Measurements from ENCODE around the gene UBA6.
"Not testable (repeated sequence)": the region's sequence is repeated elsewhere in the genome, so short reads cannot be mapped to it uniquely, and the experiment has no call there.

The UBA6 gene

GRCh38 chr4:67700738-67701516, at the start of gene UBA6:
TSS of gene UBA6 (minus strand) at chr4:67701155. CDS start at chr4:67701119, 36 bp downstream.
- Mint-ChIP-seq H3K27me3 (no peaks in the 10 kb centered on the region), H3K9me3 (peaks cover 3 to 5% of the 10 kb centered on the region in 2 donors), H3K27ac (peak within 1 kb of the TSS; percentile 97 to 98), H3K4me1 (peaks cover 53% of the 10 kb centered on the region), H3K4me3 (peak within 1 kb of the TSS; percentile 88 to 98)
- DNase-seq (peak; percentile 90 to 95), ATAC-seq (peak; percentile 99)

DNA sequence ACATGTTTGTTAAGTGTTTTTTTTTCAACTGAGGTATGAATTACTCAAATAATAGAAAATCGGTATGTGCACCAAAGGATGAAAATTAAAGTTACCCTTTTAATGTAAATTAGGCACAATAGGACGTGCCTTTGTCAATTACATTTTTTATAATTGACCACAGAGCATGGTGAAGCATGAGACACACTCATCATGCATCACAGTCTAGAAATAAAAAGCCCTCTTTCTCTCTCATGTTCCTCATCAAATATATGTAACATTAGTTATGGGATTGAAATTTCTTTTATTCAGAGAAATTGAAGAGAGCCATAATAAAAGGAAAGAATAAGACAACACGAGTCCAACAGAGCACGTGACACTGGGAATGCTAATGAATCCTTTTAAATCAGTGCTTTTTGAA, 49.7 kb upstream of the UBA6 start:
- Mint-ChIP-seq H3K27me3 (no peaks in the 10 kb centered on the region), H3K27ac (no peak overlapping the region), H3K9me3 (no peaks in the 10 kb centered on the region), H3K4me3 (no peak overlapping the region), H3K4me1 (peaks cover 9% of the 10 kb centered on the region)
- ATAC-seq (no peak), DNase-seq (no peak)

DNA sequence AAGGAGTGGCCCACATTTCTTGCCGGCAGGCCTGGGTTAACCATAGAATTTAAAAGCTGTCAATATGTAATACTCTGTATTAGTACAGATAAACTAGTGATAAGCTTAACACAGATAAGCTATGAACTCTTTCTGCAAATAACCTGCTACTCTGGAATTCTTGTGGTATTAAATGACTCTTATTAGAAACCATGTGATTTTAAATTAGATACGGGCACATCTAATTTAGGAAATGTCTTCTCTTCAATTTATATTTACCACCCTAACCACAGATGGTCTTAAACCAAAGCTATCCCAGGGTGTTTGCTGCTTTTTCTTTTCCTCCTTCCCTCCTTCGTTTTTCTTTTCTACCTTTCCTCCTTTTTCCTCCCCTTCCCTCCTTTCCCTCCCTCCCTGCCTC, 48.3 kb upstream of the UBA6 start:
- DNase-seq (no peak), ATAC-seq (no peak)
- Mint-ChIP-seq H3K9me3 (no peaks in the 10 kb centered on the region), H3K27ac (no peak overlapping the region), H3K4me1 (peaks cover 9% of the 10 kb centered on the region), H3K27me3 (no peaks in the 10 kb centered on the region), H3K4me3 (no peak overlapping the region)

- Mint-ChIP-seq H3K27ac (peak overlapping the region; percentile 83 to 89), H3K4me1 (peaks cover 18% of the 10 kb centered on the region), H3K27me3 (no peaks in the 10 kb centered on the region), H3K4me3 (no peak overlapping the region), H3K9me3 (no peaks in the 10 kb centered on the region)
- peak in 1 of 2 donors; percentile 4 for DNase-seq
- peak; percentile 42 for ATAC-seq
These were observed 46.0 kb upstream of the UBA6 start for GRCh38 chr4:67746797-67747495.

DNA sequence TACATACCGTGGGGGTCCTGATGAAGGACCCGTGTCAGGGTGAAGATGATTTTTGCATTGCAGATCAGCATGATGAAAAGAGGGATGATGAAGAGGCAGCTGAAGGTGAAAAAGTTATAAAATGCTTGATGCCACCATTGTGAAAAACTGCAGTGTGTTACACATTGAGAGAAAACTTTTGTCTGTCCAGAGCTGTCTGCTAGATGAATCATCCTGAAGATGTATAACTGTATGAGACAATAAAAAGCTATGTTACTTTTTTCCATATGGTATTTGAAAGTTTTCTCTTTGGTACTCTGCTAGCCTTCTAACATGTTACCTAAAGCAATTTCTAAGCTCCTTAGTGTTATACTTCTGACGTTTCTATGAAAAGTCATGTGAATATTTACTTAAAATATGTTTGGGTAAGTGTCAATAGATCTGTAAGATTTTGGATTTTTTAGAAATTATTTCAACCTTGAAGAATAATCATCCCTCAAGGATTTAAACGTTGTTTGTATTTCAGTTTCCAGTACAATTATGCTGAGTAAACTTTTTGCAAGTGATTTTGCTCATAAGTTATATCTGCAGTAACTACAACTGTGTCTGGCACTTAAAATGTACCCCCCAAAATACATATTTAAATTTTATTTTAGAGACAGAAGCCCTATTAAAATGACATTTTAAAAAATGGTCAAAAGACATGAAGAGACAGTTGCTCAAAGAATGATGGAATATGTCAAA, 43.8 kb upstream of the UBA6 start:
- Mint-ChIP-seq H3K9me3 (no peaks in the 10 kb centered on the region), H3K27me3 (no peaks in the 10 kb centered on the region), H3K4me1 (peaks cover 18% of the 10 kb centered on the region), H3K27ac (no peak overlapping the region), H3K4me3 (no peak overlapping the region)
- ATAC-seq (no peak), DNase-seq (no peak)

GRCh38 chr4:67743194-67743593, 42.2 kb upstream of the UBA6 start:
- Mint-ChIP-seq H3K27ac (no peak overlapping the region), H3K4me1 (peaks cover 18% of the 10 kb centered on the region), H3K4me3 (no peak overlapping the region), H3K27me3 (no peaks in the 10 kb centered on the region), H3K9me3 (no peaks in the 10 kb centered on the region)
- ATAC-seq (no peak), DNase-seq (no peak)

- ATAC-seq (no peak), DNase-seq (no peak)
- Mint-ChIP-seq H3K27ac (no peak overlapping the region), H3K4me3 (no peak overlapping the region), H3K9me3 (no peaks in the 10 kb centered on the region), H3K27me3 (no peaks in the 10 kb centered on the region), H3K4me1 (no peaks in the 10 kb centered on the region)
These were observed 35.3 kb upstream of the UBA6 start for GRCh38 chr4:67736262-67736661.

GRCh38 chr4:67735325-67735724, 34.4 kb upstream of the UBA6 start:
- no peak for ATAC-seq
- no peaks in the 10 kb centered on the region for H3K9me3 Mint-ChIP-seq

GRCh38 chr4:67730511-67730910, 29.6 kb upstream of the UBA6 start:
- not testable (repeated sequence) for DNase-seq, H3K4me1 Mint-ChIP-seq, H3K4me3 Mint-ChIP-seq, H3K27ac Mint-ChIP-seq, H3K27me3 Mint-ChIP-seq, ATAC-seq, H3K9me3 Mint-ChIP-seq

More at GRCh38 chr4:67735325-67735724, 34.4 kb upstream of the UBA6 start:
- Mint-ChIP-seq H3K27ac (no peak overlapping the region), H3K4me3 (no peak overlapping the region), H3K4me1 (no peaks in the 10 kb centered on the region), H3K27me3 (no peaks in the 10 kb centered on the region)
- DNase-seq: no peak

- DNase-seq: no peak
- no peak for ATAC-seq
- H3K9me3 Mint-ChIP-seq: peaks cover 9 to 20% of the 10 kb centered on the region in 2 donors
- H3K27me3 Mint-ChIP-seq: no peaks in the 10 kb centered on the region
- H3K4me3 Mint-ChIP-seq: no peak overlapping the region
- H3K4me1 Mint-ChIP-seq: peaks cover 6% of the 10 kb centered on the region
- H3K27ac Mint-ChIP-seq: no peak overlapping the region
These were observed 26.3 kb upstream of the UBA6 start for GRCh38 chr4:67727124-67727850.

DNA sequence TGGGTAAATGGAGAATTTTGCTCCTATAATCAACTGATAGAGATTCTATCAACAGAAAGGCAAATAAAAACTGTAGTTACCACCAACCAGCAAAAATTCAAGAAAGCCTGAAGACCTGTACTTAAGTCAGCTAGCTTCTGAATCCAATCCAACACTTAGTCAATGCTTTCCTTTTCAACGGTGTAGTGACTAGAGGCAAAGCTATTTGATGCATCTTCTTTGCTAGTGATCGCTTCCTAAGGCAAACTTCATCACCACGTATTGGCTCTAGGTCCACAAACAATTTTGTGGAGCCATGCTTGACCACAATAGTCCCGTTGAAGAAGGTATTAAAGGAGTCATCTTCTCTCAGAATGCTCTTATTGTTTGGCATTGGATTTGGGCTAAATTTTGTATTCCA, 25.0 kb upstream of the UBA6 start:
- H3K27me3 Mint-ChIP-seq: no peaks in the 10 kb centered on the region

DNA sequence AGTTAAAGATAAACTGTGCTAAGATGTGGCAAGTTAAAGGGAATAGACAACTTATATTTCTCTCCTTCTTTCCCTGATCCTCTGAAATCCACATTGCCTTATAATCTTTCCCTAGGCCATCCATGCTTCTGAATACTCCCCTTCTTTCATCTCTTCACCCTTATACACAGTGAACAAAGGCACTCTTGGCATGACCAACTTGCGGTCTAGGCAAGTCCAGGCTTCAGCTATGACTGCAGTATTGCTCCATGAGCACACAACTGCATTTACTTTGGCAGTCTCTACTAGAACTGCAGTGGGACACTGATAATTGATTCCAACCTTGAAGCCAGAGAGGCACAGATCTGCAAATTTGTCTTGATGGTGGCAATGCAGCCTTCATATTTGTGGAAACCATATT, 24.2 kb upstream of the UBA6 start:
- Mint-ChIP-seq H3K27me3 (no peaks in the 10 kb centered on the region), H3K9me3 (peaks cover 9 to 20% of the 10 kb centered on the region in 2 donors), H3K4me3 (no peak overlapping the region), H3K27ac (no peak overlapping the region), H3K4me1 (peaks cover 6% of the 10 kb centered on the region)
- no peak for DNase-seq
- ATAC-seq: no peak

More for the DNA sequence above, 25.0 kb upstream of the UBA6 start:
- DNase-seq (no peak), ATAC-seq (no peak)
- peaks cover 9 to 20% of the 10 kb centered on the region in 2 donors for H3K9me3 Mint-ChIP-seq
- peak overlapping the region in 1 of 2 donors; percentile 50 for H3K27ac Mint-ChIP-seq
- H3K4me3 Mint-ChIP-seq: no peak overlapping the region
- peaks cover 6% of the 10 kb centered on the region for H3K4me1 Mint-ChIP-seq

- H3K4me1 Mint-ChIP-seq: peaks cover 6% of the 10 kb centered on the region
- H3K27me3 Mint-ChIP-seq: no peaks in the 10 kb centered on the region
- H3K27ac Mint-ChIP-seq: no peak overlapping the region
- peaks cover 9 to 20% of the 10 kb centered on the region in 2 donors for H3K9me3 Mint-ChIP-seq
- no peak for DNase-seq
- no peak for ATAC-seq
- no peak overlapping the region for H3K4me3 Mint-ChIP-seq
These were observed 23.0 kb upstream of the UBA6 start for GRCh38 chr4:67723949-67724348.

GRCh38 chr4:67723341-67723740, 22.4 kb upstream of the UBA6 start:
- Mint-ChIP-seq H3K27me3 (no peaks in the 10 kb centered on the region), H3K27ac (no peak overlapping the region), H3K4me1 (peaks cover 6% of the 10 kb centered on the region), H3K9me3 (peaks cover 9 to 20% of the 10 kb centered on the region in 2 donors), H3K4me3 (no peak overlapping the region)
- ATAC-seq (no peak), DNase-seq (no peak)
